ENCODE data around the gene KIF26B. TPM values are rescaled to one million over a fixed set of nuclear protein-coding genes. Genes with fewer than 3 reads are reported as not detected.

KIF26B gene
- total RNA-seq, 1 donor from 2014 or later: 3.4 TPM

DNA sequence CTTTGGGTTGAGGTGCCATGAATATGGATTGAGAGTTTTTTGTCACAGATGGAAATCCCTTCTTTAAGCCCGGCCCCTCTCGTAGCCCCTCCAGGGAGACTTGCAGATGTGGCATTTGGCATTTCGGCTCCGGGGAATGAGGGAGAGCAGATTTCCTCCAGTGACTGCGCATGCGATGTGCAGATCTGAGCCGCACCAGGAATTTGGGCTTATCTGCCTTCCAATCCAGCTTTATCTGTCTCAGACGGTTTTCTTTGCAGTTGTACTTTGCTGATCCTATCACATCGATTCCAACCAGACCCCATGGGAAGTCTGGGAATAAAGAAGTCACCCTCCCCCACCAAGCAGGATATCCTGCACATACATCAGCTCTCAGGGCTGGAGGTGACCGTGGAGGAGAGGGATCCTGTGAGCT, 11.7 kb downstream of the KIF26B start:
- no peak overlapping the region for H3K27ac ChIP-seq
- intact Hi-C loops (cut with DNase I): no loop called here
- peak overlapping the region; percentile 25 for H3K4me3 ChIP-seq
- H3K27me3 ChIP-seq: no peaks in the 10 kb centered on the region
- no peaks in the 10 kb centered on the region for H3K36me3 ChIP-seq
- no peak for DNase-seq
- TF ChIP-seq, protein P1, sequence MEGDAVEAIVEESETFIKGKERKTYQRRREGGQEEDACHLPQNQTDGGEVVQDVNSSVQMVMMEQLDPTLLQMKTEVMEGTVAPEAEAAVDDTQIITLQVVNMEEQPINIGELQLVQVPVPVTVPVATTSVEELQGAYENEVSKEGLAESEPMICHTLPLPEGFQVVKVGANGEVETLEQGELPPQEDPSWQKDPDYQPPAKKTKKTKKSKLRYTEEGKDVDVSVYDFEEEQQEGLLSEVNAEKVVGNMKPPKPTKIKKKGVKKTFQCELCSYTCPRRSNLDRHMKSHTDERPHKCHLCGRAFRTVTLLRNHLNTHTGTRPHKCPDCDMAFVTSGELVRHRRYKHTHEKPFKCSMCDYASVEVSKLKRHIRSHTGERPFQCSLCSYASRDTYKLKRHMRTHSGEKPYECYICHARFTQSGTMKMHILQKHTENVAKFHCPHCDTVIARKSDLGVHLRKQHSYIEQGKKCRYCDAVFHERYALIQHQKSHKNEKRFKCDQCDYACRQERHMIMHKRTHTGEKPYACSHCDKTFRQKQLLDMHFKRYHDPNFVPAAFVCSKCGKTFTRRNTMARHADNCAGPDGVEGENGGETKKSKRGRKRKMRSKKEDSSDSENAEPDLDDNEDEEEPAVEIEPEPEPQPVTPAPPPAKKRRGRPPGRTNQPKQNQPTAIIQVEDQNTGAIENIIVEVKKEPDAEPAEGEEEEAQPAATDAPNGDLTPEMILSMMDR (IDR thresholded peaks at IDR 0.05): no peak
- no peaks in the 10 kb centered on the region for H3K4me1 ChIP-seq
- no peak for ATAC-seq
- H3K9me3 ChIP-seq: no peaks in the 10 kb centered on the region

DNA sequence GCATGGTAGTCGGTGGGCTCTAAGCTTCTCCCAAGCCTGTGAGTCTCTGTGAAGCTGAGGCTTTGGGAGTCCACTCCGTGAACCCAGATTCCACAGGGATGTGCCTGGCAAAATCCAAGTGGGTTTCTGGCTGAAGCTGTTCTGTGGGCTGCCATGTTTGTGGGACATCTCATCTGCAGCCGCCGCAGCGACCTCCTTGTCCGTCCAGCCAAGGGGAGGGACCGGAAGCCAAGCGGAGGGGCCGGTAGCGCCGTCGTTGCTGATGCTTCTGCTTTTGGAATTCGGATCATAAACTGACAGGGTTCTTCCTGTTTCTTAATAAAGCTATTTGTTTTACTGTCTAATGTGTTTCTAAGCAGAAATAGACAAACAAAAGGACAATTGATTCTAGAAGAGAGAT, 13.3 kb downstream of the KIF26B start:
- Histone ChIP-seq H3K27me3 (no peaks in the 10 kb centered on the region), H3K4me3 (no peak overlapping the region), H3K27ac (no peak overlapping the region), H3K9me3 (no peaks in the 10 kb centered on the region), H3K36me3 (no peaks in the 10 kb centered on the region), H3K4me1 (no peaks in the 10 kb centered on the region)
- ATAC-seq: peak; percentile 73
- TF ChIP-seq, protein P1 (IDR thresholded peaks at IDR 0.05): no peak
- intact Hi-C loops (cut with DNase I): no loop called here
- peak; percentile 73 for DNase-seq

DNA sequence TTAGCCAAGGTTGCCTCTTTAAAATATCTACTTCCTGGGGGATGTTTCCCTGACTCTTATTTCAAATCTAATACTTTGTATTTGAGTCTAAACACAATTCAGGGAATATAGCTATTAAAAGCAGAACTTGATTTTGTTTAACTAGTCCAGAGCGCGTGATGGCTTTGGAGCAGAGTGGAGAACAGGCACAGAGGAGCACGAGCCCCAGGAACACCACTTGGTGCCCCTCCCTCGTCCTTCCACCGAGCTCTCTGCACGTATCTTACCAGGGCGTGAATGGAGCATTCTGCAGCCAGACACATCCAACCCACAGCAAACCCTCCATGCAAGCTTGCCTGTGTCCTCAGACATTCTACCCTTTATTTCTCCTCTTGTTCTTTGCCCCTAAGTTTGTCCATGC, 14.1 kb downstream of the KIF26B start:
- no peaks in the 10 kb centered on the region for H3K9me3 ChIP-seq
- H3K27me3 ChIP-seq: no peaks in the 10 kb centered on the region
- H3K4me1 ChIP-seq: no peaks in the 10 kb centered on the region
- ATAC-seq (no peak), DNase-seq (no peak)
- TF ChIP-seq, protein P1 (IDR thresholded peaks at IDR 0.05): no peak
- H3K27ac ChIP-seq: no peak overlapping the region
- H3K36me3 ChIP-seq: no peaks in the 10 kb centered on the region
- intact Hi-C loops (cut with DNase I): no loop called here
- H3K4me3 ChIP-seq: no peak overlapping the region

DNA sequence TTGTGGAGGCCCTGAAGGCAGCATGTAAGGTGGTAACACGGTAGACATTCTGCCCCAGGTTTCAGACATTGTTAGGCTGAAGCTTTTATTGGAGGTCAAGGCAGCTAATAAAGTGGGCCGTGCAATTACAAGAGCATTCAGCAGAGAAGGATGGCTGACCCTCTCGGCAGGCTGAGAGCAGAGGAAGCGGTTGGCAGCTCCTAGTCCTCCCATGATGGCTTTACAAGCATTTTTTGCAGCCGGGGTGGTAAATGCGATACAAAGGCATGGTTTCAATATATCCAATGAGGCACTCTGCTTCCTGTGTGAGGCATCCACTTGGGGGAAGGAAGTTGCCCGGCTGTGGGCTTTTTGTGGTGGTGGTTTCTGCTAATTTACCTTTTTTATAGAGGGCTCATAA, 14.6 kb downstream of the KIF26B start:
- H3K4me3 ChIP-seq: no peak overlapping the region
- no peak for DNase-seq
- no peak for ATAC-seq
- H3K9me3 ChIP-seq: no peaks in the 10 kb centered on the region
- H3K4me1 ChIP-seq: no peaks in the 10 kb centered on the region
- H3K27me3 ChIP-seq: no peaks in the 10 kb centered on the region
- intact Hi-C loops (cut with DNase I): no loop called here
- no peak overlapping the region for H3K27ac ChIP-seq
- TF ChIP-seq, protein P1 (IDR thresholded peaks at IDR 0.05): no peak
- no peaks in the 10 kb centered on the region for H3K36me3 ChIP-seq

DNA sequence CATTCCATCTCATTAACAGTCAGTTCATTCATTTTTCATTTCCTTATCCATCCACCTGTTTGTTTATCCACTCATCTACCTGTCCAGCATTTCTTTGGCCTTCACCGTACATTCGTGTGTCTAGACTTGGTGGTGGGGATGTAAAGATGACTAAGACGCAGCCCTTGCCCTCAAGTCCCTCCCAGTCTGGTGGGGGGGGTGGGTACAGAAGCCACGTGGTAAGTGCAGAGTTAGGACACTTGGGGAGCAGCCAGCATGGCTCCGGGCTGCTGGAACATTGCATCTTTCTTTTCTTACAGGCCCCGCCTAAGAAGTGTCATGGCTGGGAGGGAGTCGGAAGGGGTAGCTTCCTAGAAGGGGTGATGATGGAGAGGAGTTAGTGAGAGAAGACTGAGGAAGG, 17.2 kb downstream of the KIF26B start:
- no peak for DNase-seq
- TF ChIP-seq, protein P1 (IDR thresholded peaks at IDR 0.05): no peak
- no peaks in the 10 kb centered on the region for H3K27me3 ChIP-seq
- H3K4me1 ChIP-seq: no peaks in the 10 kb centered on the region
- no peak overlapping the region for H3K4me3 ChIP-seq
- intact Hi-C loops (cut with DNase I): no loop called here
- no peaks in the 10 kb centered on the region for H3K9me3 ChIP-seq
- no peaks in the 10 kb centered on the region for H3K36me3 ChIP-seq
- ATAC-seq: no peak
- no peak overlapping the region for H3K27ac ChIP-seq

DNA sequence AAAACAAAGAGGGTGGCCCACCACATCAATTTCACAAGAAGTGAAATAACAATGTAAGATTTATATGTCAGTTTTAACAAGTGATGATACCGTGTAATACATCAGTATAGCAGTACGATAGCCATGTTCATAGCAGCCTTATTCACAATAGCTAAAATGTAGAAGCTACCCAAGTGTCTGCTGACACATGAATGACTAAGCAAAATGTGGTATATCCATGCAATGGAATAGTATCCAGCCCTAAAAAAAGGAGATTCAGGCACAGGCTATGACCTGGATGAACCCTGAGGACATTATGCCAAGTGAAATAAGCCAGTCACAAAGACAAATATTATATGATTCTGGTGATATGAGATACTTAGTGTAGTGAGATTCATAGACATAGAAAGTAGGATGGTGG, 18.0 kb downstream of the KIF26B start:
- intact Hi-C loops (cut with DNase I): no loop called here
- no peak for ATAC-seq

More for the DNA sequence above, 18.0 kb downstream of the KIF26B start:
- no peak overlapping the region for H3K27ac ChIP-seq
- H3K4me1 ChIP-seq: no peaks in the 10 kb centered on the region
- H3K9me3 ChIP-seq: no peaks in the 10 kb centered on the region
- H3K4me3 ChIP-seq: no peak overlapping the region
- TF ChIP-seq, protein P1 (IDR thresholded peaks at IDR 0.05): no peak
- no peaks in the 10 kb centered on the region for H3K36me3 ChIP-seq
- H3K27me3 ChIP-seq: no peaks in the 10 kb centered on the region
- no peak for DNase-seq

All from upper lobe of right lung (tissue), 1 donor.